Activated CD4-positive, alpha-beta T cell treated with anti-CD3 and anti-CD28 coated beads for 24 hours (primary cell): ENCODE results near the gene NAPSA.
"Not testable (repeated sequence)": the region's sequence is repeated elsewhere in the genome, so short reads cannot be mapped to it uniquely, and the experiment has no call there.

ENCODE experiments used
- DNase-seq, 2 donors: peaks; one replicate each; pipeline ENCODE4 v3.0.0-alpha.2; 2020; ENCODE audit warnings: low read depth in 2 of 2

Gene NAPSA

GRCh38 chr19:50361290-50362029, 4.0 kb downstream of the NAPSA start:
- no peak for DNase-seq

DNA sequence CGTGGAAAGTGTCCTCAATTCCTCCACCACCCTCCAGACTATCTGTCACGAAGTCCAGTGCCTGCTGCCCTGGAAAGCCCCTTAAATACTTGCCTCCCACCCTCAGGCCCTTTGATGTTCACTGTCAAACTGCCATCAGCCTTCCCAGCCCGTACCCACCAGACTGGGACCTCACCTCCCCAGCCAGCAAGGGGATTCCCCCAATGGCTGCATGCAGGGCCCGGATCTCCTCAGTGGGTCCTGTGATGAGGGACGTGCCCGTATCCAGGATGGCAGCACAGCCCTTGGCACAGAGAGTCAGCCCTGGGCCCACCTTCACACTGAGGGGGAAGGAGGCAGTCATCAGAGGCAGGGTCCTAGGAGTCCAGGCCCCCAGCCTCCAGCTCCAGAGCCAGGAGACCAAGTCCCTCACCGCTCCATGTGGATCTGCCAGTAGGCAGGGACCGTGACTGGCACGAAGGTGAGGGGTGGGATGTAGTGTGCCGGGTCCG, 6.1 kb downstream of the NAPSA start:
- no peak for DNase-seq

DNA sequence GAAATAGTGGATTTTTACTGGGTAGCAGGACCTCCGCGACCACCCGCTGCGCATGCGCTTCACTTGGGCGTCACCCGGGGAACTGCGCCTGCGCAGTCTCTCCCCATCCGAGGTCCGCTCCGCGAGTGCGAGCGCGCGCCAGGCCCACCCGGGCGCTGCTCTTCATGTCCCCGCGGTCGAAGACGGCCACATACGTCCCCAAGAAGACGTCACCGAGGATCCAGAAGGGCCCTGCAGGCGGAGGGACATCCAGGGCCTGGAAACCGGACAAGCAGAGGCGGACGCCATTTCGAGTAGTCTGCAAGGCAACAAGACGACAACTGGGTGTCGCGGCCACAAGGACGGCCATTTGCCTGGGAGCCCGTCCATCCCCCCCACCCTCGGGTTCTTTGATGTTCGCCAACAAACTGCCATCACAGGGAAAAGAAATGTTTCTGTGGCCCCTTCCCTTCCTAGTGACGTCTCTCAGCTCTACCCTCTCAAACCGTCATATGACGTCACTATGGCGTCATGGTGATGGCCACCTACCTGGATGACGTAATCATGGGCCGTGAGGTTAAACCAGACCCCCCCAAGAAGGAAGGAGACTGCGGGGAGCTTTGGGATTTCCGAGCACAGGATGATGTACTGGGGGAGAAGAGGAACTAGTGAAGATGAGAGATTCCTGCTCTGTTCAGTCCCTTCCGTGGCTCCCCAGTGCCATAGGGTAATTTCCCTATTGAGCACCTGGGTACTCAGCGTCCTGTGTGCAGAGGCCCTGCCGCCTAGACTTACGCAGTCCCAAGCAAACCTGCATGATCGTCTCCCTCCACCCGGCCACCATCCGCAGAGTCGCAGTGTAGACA, 6.7 kb downstream of the NAPSA start:
- DNase-seq: peak; percentile 61 to 62

DNA sequence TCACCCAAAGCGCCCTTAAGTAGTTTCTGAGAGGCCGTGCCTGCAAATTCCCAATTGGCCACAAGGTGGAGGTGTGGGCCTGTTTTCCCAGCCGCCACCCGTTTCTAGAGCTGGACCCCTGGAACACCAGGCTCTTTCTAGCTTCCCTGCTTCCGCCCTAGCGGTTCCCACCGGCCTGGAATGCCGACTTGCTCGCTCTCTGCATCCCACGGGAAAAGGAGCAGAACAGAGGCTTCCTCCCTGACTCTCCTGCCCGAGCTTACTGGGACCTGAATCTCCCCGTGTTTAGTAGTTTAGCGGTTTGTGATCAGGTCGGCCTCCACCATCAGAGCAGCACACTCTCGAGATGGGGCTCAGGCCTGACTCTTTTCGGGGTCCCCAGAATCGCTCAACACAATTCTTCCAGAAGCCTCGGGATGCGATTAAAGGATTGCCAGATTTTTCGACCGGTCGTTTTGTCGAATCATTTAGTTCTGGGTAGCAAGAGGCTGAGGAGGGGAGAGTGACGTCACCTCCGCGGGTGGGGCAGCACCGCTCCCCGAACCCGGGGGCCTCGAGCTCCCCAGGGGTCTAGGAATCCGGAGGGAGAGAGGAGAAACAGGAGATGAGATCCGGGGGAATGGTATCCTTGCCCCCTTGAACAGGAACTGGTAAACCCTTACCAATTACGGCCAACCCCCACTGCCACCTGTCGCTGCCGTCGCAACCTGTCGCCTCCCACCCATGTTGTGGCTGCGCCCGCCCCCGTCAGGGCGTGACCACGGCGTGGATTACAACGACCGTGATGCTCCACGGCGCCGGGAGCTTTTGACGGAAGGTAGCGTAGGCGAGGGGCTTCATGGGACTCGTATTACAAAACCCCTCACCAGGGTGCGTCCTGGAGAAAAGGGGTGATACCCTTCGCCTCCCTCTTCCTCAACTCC, 8.0 kb downstream of the NAPSA start:
- peak; percentile 80 to 81 for DNase-seq

DNA sequence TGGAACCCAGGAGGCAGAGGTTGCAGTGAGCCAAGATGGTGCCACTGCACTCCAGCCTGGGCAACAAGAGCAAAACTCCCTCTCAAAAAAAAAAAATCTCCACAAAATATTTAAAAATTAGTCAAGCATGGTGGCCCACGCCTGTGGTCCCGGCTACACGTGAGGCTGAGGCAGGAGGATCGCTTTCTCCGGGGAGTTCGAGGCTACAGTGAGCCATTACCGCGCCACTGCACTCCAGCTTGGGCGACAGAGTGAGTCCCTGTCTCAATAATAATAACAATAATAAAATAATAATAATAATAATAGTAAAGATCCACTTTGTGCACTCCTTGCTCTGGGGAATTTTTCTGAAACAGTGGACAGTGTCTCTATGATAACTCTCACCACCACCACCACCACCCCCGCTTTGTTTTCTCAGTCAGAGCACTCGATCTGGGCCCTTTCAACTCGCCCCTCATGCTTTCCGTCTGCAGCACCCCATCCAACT, 8.7 kb downstream of the NAPSA start:
- no peak for DNase-seq

DNA sequence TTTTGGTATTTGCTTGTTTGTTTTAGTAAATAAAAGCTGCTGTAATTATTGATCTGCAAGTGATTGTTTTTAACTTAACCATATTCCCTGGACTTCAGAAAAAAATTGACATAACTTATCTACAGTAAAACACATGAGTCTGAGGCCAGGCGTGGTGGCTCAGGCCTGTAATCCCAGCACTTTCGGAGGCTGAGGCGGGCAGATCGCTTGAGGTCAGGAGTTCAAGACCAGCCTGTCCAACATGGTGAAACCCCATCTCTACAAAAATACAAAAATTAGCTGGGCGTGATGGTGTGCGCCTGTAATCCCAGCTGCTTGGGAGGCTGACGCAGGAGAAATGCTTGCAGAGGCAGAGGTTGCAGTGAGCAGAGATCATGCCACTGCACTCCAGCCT, 12.0 kb downstream of the NAPSA start:
- DNase-seq: not testable (repeated sequence)

- no peak for DNase-seq
These were observed 13.2 kb downstream of the NAPSA start for GRCh38 chr19:50352242-50352641.

DNA sequence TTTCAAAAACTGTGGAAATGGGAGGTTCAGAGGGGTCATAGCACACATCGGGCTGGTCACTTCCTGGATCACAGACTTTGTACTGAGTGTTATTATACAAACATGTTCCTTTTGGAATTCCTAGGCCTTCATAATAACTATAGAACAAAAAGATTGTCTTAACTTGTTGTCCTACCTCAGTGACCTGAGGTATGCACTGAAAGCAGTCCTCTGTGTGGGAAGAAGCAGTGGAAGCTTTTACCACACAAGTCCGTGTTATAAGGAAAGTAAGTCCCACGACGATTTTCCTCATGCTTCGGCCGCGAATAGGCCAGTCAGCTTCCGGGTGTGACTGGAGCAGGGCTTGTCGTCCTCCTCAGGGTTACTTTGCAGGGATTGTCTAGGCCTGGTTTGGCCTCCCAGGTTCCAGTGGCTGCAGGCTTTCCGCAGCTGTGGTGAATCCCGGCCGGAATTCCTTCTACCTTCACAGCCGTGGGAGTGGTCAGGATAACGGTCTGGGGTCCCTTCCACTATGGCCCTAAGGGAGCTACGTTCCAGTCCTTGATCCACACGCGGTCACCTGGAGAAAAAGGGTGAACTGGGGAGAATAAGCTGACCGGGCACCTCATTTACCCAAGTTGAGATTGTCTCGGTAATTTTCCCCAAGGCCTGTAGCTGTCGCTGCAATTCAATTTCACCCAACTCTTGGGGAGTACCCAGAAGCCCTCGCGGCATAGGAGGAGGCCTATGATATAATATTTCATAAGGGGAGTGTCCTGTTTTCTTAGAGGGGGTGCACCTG, 16.0 kb downstream of the NAPSA start:
- DNase-seq: no peak

GRCh38 chr19:50347089-50347581, 18.3 kb downstream of the NAPSA start:
- not testable (repeated sequence) for DNase-seq

DNA sequence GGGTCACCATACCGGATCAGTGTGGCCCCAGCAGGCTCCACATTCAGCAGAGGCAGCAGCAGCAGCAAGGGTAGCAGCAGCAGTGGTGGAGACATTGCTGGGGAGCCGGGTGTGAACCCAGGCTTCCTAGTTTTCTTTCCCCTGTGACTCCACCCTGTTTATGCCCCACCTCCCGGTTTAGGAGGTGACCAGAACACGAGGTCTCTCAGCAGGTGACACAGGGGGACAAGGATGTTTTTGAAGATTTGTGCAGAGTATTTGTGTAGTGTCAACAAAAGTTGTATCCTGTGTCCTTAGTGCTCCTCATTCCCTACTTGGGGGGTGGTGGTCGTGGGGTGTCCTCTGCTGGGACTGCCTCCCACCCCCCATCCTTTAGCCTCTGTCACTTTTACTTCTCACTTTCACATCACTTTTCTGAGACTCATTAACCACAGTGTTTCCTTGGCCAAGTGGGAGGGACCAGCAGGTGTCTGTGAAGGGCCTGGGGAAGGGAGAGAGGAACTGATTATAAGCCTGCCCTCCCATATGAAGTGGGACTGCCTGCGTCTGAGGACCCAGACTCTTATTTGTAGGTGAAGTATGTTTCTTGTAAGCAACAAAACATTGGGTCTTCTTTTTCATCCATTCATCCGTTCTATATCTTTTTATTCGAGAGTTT, 20.6 kb downstream of the NAPSA start:
- no peak for DNase-seq

GRCh38 chr19:50341091-50341564, 24.3 kb downstream of the NAPSA start:
- no peak for DNase-seq

GRCh38 chr19:50340331-50340730, 25.1 kb downstream of the NAPSA start:
- DNase-seq: no peak

GRCh38 chr19:50337031-50337430, 28.4 kb downstream of the NAPSA start:
- not testable (repeated sequence) for DNase-seq

GRCh38 chr19:50334741-50335421, 30.6 kb downstream of the NAPSA start:
- no peak for DNase-seq

GRCh38 chr19:50333737-50334617, 31.5 kb downstream of the NAPSA start:
- peak; percentile 71 to 75 for DNase-seq

GRCh38 chr19:50333235-50333736, 32.2 kb downstream of the NAPSA start:
- DNase-seq: peak; percentile 78 to 92

- no peak for DNase-seq
These were observed 33.0 kb downstream of the NAPSA start for GRCh38 chr19:50332244-50333038.

DNA sequence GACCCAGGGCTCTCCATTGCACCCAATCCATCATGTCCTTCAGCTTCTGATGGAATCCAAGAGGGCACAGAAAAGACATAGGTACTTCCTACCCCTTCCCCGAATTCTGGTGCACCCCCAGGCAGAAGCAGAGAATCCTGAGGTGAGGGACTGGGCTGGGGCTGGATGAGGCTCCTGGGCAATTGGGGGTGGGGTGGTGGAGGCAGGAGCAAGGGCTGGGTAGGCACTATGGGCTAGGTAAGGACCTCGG, 33.5 kb downstream of the NAPSA start:
- DNase-seq: no peak
